ENCODE measurements around the gene ITFG2.
"Not testable (repeated sequence)": the region's sequence is repeated elsewhere in the genome, so short reads cannot be mapped to it uniquely, and the experiment has no call there.

Gene ITFG2

GRCh38 chr12:2863402-2863801 is 50.9 kb downstream of the ITFG2 start:
- DNase-seq (ENCODE audit: low read depth): not testable (repeated sequence)

GRCh38 chr12:2864198-2864597 is 51.7 kb downstream of the ITFG2 start:
- DNase-seq (ENCODE audit: low read depth): no peak

DNA sequence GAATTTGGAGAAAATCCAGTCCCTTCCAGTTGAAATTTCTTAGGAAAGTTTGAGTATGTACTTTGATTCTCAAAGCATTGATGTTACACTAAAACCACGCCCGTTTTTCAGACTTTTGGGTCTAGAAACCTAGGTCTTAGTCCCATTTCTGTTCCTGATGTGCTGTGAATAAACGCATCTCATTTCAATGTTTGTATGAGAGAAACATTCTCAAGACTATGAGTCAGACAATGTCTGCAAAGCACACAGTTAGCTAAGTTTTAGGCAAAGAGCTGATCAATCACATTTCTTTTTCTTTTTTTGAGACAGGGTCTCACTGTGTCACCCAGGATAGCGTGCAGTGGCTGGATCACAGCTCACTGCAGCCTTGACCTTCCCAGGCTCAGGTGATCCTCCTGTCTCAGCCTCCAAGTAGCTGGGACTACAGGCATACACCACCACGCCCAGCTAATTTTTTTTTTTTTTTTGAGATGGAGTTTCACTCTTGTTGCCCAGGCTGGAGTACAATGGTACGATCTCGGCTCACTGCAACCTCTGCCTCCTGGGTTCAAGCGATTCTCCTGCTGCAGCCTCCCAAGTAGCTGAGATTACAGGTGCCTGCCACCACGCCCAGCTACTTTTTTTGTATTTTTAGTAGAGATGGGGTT is 56.6 kb downstream of the ITFG2 start:
- DNase-seq (ENCODE audit: low read depth): not testable (repeated sequence)

Data from activated T-cell treated with anti-CD3 and anti-CD28 coated beads for 1 hour (primary cell).